ENCODE measurements around the gene AIG1. TPM values are rescaled to one million over a fixed set of nuclear protein-coding genes. Genes with fewer than 3 reads are reported as not detected.

AIG1 gene
- polyA plus RNA-seq, 1 of the 3 experiments (the other 2 are of a cell fraction), result 36.8 TPM

DNA sequence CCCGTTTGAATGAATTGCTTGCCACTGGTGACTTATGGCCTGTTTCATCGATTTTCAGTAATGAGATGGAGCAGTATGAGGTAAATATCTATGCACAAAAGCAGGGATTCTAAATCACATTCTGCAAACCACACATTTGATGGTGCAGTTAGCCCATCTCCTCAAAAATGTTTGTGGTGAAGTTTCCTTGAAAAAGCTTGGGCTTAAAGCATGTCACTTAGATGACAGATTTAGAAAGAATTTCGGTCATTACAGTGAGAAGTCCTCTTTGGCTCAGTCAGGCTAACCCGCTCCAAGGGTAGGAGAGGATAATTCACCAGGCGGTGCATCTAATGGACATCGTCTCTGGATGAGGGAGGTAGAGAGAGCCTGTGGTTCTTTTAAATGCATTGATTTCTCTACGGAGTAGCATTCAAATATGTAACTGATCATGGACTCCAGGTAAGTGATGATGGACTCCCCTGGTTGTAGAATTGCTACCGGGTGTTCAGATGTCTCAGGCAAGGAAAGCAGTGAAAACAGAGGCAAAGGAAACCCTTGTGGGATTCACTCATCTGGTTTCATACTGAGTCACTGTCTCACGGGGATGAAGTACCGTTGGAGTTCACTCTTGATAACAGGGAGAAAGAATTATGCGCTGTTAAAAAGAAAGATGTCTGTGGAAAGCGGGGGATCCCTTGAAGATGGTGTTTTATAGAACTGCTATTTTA, 65.3 kb downstream of the AIG1 start:
- Histone ChIP-seq H3K79me2 (ENCODE audit: insufficient read depth) (no peaks in the 10 kb centered on the region), H3K4me3 (ENCODE audit: low read depth in 2 of 2, low read length in 1 of 2) (no peak overlapping the region), H4K20me1 (ENCODE audit: insufficient read depth) (no peaks in the 10 kb centered on the region), H3F3A (replicated peaks; ENCODE audit: insufficient read depth) (peaks cover 7% of the 10 kb centered on the region), H3K27me3 (ENCODE audit: insufficient read depth) (no peaks in the 10 kb centered on the region), H3K9me3 (no peaks in the 10 kb centered on the region; the same call in 1 of the 2 replicates), H3K27ac (ENCODE audit: low read depth in 2 of 2, low read length in 1 of 2) (no peak overlapping the region; a peak in 1 of 4 replicates), H3K9me2 (no peaks in the 10 kb centered on the region), H2AFZ (ENCODE audit: low read depth) (no peak overlapping the region), H3K9ac (no peak overlapping the region), H3K36me3 (replicated peaks in 1 of 2; ENCODE audit: control insufficient read depth in 1 of 2, insufficient read depth in 2 of 2, low read length in 1 of 2) (peaks cover 0 to under 1% of the 10 kb centered on the region in 2 experiments), H3K4me1 (ENCODE audit: control insufficient read depth in 1 of 2, insufficient read depth in 2 of 2, low read depth in 1 of 2, low read length in 1 of 2) (peaks cover 0 to 3% of the 10 kb centered on the region in 2 experiments; a peak in 2 of 4 replicates), H3K4me2 (no peak overlapping the region)
- 74% methylated on average over 12 of the region's 12 CpGs for WGBS (ENCODE audit: low lambda C conversion rate)
- DNase-seq, result no peak
- ChIA-PET CTCF (interaction anchor here (0.9 kb wide), 1 partner anchor 336 kb away, joined by 3 read pairs; no protein-coding TSS in a partner anchor), POLR2A (no interaction called here)
- TF ChIP-seq, protein P1, sequence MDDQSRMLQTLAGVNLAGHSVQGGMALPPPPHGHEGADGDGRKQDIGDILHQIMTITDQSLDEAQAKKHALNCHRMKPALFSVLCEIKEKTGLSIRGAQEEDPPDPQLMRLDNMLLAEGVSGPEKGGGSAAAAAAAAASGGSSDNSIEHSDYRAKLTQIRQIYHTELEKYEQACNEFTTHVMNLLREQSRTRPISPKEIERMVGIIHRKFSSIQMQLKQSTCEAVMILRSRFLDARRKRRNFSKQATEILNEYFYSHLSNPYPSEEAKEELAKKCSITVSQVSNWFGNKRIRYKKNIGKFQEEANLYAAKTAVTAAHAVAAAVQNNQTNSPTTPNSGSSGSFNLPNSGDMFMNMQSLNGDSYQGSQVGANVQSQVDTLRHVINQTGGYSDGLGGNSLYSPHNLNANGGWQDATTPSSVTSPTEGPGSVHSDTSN (IDR thresholded peaks at IDR 0.05), result peak; percentile 33; the same call in 1 of the 2 replicates
- no peak for TF ChIP-seq GABPA (IDR thresholded peaks at IDR 0.05; ENCODE audit: low read depth)
- no peak for TF ChIP-seq EP300 (IDR thresholded peaks at IDR 0.05; ENCODE audit: borderline replicate concordance in 1 of 2, low read depth in 1 of 2, low read length in 1 of 2)
- TF ChIP-seq NFIC (IDR thresholded peaks at IDR 0.05; ENCODE audit: borderline replicate concordance), result peak; percentile 9; the same call in 1 of the 2 replicates
- no peak for TF ChIP-seq RFX5 (IDR thresholded peaks at IDR 0.05; ENCODE audit: low read length)
- TF ChIP-seq CHD2 (IDR thresholded peaks at IDR 0.05; ENCODE audit: low read length, partially characterized antibody), result no peak
- no peak for TF ChIP-seq SMC3 (IDR thresholded peaks at IDR 0.05; ENCODE audit: low read depth, low read length)
- no peak for TF ChIP-seq FOSL2 (IDR thresholded peaks at IDR 0.05; ENCODE audit: borderline replicate concordance, low read depth)
- TF ChIP-seq, protein P2, sequence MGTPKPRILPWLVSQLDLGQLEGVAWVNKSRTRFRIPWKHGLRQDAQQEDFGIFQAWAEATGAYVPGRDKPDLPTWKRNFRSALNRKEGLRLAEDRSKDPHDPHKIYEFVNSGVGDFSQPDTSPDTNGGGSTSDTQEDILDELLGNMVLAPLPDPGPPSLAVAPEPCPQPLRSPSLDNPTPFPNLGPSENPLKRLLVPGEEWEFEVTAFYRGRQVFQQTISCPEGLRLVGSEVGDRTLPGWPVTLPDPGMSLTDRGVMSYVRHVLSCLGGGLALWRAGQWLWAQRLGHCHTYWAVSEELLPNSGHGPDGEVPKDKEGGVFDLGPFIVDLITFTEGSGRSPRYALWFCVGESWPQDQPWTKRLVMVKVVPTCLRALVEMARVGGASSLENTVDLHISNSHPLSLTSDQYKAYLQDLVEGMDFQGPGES (IDR thresholded peaks at IDR 0.05; ENCODE audit: low read depth, low read length), result no peak

DNA sequence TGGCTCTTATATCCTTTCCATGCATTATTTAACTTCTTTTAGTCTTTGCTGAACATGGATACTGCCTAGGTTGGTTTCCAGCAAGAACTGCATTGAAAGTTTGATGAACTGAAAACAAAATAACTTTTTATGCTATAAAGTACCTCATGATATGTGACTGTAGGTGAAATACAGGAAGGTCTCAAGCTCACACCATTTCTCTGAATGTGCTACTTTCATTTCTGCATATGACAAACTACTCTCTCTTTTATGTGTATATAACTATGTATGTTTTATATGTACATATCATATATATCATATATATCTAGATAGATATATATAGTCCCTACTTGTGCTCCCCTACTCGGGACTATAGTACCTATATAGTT, 65.9 kb downstream of the AIG1 start:
- H3K27ac ChIP-seq (ENCODE audit: low read depth in 2 of 2, low read length in 1 of 2), result no peak overlapping the region
- H3K9ac ChIP-seq, result no peak overlapping the region

More for the DNA sequence above, 65.9 kb downstream of the AIG1 start:
- no peaks in the 10 kb centered on the region for H3K9me2 ChIP-seq
- H3K79me2 ChIP-seq (ENCODE audit: insufficient read depth), result no peaks in the 10 kb centered on the region
- H4K20me1 ChIP-seq (ENCODE audit: insufficient read depth), result no peaks in the 10 kb centered on the region
- no peak overlapping the region for H2AFZ ChIP-seq (ENCODE audit: low read depth)
- H3K4me2 ChIP-seq, result no peak overlapping the region
- TF ChIP-seq EZH2phosphoT487 (IDR thresholded peaks at IDR 0.05; ENCODE audit: borderline replicate concordance, low read depth), result no peak
- H3K36me3 ChIP-seq (replicated peaks in 1 of 2; ENCODE audit: control insufficient read depth in 1 of 2, insufficient read depth in 2 of 2, low read length in 1 of 2), result peaks cover 0 to 6% of the 10 kb centered on the region in 2 experiments
- H3K27me3 ChIP-seq (ENCODE audit: insufficient read depth), result no peaks in the 10 kb centered on the region
- 90% methylated on average over 1 of the region's 1 CpG for WGBS (ENCODE audit: low lambda C conversion rate)
- H3F3A ChIP-seq (replicated peaks; ENCODE audit: insufficient read depth), result peaks cover 7% of the 10 kb centered on the region
- H3K4me1 ChIP-seq (ENCODE audit: control insufficient read depth in 1 of 2, insufficient read depth in 2 of 2, low read depth in 1 of 2, low read length in 1 of 2), result peaks cover 0 to 3% of the 10 kb centered on the region in 2 experiments; a peak in 2 of 4 replicates
- POLR2A ChIA-PET, result no interaction called here
- no peak overlapping the region for H3K4me3 ChIP-seq (ENCODE audit: low read depth in 2 of 2, low read length in 1 of 2)
- CTCF ChIA-PET, result no interaction called here
- no peak for DNase-seq
- H3K9me3 ChIP-seq, result no peaks in the 10 kb centered on the region
